OCI-LY7 (cell line): Measurements from ENCODE around the gene CLCN5. TPM values are rescaled to one million over a fixed set of nuclear protein-coding genes. Genes with fewer than 3 reads are reported as not detected.

Experiments
- BruUV-seq: library from RNA; stranded (reverse); fragments of 400-500 nt; replicated peaks from 2 replicates; lab custom pipeline; 2021; lab: Mats Ljungman, UMichigan
- CTCF ChIA-PET: fragments of 300-600 bp; sonication (Branson Sonifier 250); formaldehyde crosslinking; loops from one replicate; lab custom pipeline; 2022; ENCODE audit warnings: antibody characterized with exemption; ENCODE audit not compliant: unreplicated experiment; lab: Charles Lee
- POLR2A ChIA-PET: fragments of 300-600 bp; sonication (Branson Sonifier 250); formaldehyde crosslinking; loops from one replicate; lab custom pipeline; 2022; ENCODE audit warnings: antibody characterized with exemption; lab: Charles Lee
- DNase-seq: peaks from one replicate; pipeline ENCODE4 v3.0.0-alpha.2; 2015; ENCODE audit warnings: low spot score
- H2AFZ ChIP-seq: fragments of 200-600 bp; sonication (generic), shearing (Covaris generic); 2 replicates; pipeline ENCODE4 v1.6.1; 2014; ENCODE audit warnings: mild to moderate bottlenecking, antibody characterized with exemption, low read length, moderate library complexity
- H3K27ac ChIP-seq: fragments of 200-600 bp; sonication (generic); 2 replicates; pipeline ENCODE4 v1.5.1; 2014; ENCODE audit warnings: mixed run types, low read depth, mild to moderate bottlenecking, moderate library complexity, low read length, inconsistent platforms; ENCODE audit not compliant: poor library complexity, severe bottlenecking
- H3K36me3 ChIP-seq: fragments of 200-600 bp; sonication (generic); 2 replicates; pipeline ENCODE4 v1.6.1; 2014; ENCODE audit warnings: mild to moderate bottlenecking, antibody characterized with exemption, low read length, moderate library complexity, mixed read lengths; ENCODE audit not compliant: insufficient read depth
- H3K4me1 ChIP-seq: fragments of 200-600 bp; sonication (generic); 2 replicates; pipeline ENCODE4 v1.5.1; 2014; ENCODE audit warnings: mild to moderate bottlenecking, low read length; ENCODE audit not compliant: insufficient read depth, poor library complexity, severe bottlenecking
- H3K4me2 ChIP-seq: fragments of 200-600 bp; sonication (generic); 2 replicates; pipeline ENCODE4 v1.6.1; 2014; ENCODE audit warnings: mild to moderate bottlenecking, low read length
- H3K4me3 ChIP-seq: fragments of 200-600 bp; sonication (generic); 2 replicates; pipeline ENCODE4 v1.5.1; 2014; ENCODE audit warnings: mild to moderate bottlenecking, low read depth, low read length; ENCODE audit not compliant: poor library complexity, severe bottlenecking
- H3K79me2 ChIP-seq: fragments of 200-600 bp; sonication (generic); 2 replicates; pipeline ENCODE4 v1.6.1; 2016; ENCODE audit warnings: low read depth, mild to moderate bottlenecking, low read length, moderate library complexity, mixed read lengths; ENCODE audit not compliant: insufficient read depth
- H3K9me2 ChIP-seq: fragments of 200-600 bp; sonication (generic); 2 replicates; pipeline ENCODE4 v1.6.1; 2016; ENCODE audit warnings: mild to moderate bottlenecking, low read length, mixed read lengths; ENCODE audit not compliant: insufficient read depth
- H3K9me3 ChIP-seq: fragments of 200-600 bp; sonication (generic); 2 replicates; pipeline ENCODE4 v1.6.1; 2014; ENCODE audit warnings: mild to moderate bottlenecking, mixed run types, low read length, mixed read lengths
- H4K20me1 ChIP-seq: fragments of 200-600 bp; sonication (generic); 2 replicates; pipeline ENCODE4 v1.6.1; 2014; ENCODE audit warnings: mild to moderate bottlenecking, antibody characterized with exemption, low read length, moderate library complexity, mixed read lengths; ENCODE audit not compliant: insufficient read depth
- EZH2phosphoT487 ChIP-seq: fragments of 200-600 bp; sonication (generic); IDR thresholded peaks from 2 replicates; pipeline ENCODE4 v1.6.1; 2018; ENCODE audit warnings: low read depth, borderline replicate concordance, mild to moderate bottlenecking, mixed run types, antibody characterized with exemption, low read length, moderate library complexity, mixed read lengths
- intact Hi-C: fragments of 100-400 bp; cut with micrococcal nuclease; formaldehyde crosslinking; loops from one replicate; pipeline ENCODE4 v1.10.0; 2022; ENCODE audit not compliant: unreplicated experiment
- total RNA-seq, 2 experiments: library from RNA; depleted of rRNA in 1 of 2; stranded (reverse); fragments of >200 nt in 1 of 2; shearing (Covaris generic) in 1 of 2; gene quantifications; 2 replicates each; pipeline ENCODE4 v1.2.3, GENCODE V29; 2014 to 2022
- TF ChIP-seq, protein P1 (sequence below): fragments of 200-600 bp; sonication (generic); conservative IDR thresholded peaks from 2 replicates; pipeline ENCODE4 v1.5.1; 2014; ENCODE audit warnings: mild to moderate bottlenecking, antibody characterized with exemption, low read length, moderate library complexity, mixed read lengths

Gene CLCN5
- total RNA-seq, 2 experiments from 2014 or later: 4.1 to 5.3 TPM

- Histone ChIP-seq H3K36me3 (no peaks in the 10 kb centered on the region), H3K9me2 (no peaks in the 10 kb centered on the region), H3K4me3 (no peak overlapping the region), H3K27ac (no peak overlapping the region), H3K79me2 (no peaks in the 10 kb centered on the region), H2AFZ (no peak overlapping the region), H3K4me2 (no peak overlapping the region), H3K9me3 (no peaks in the 10 kb centered on the region), H4K20me1 (no peaks in the 10 kb centered on the region), H3K4me1 (no peaks in the 10 kb centered on the region)
- ChIA-PET CTCF (no interaction called here), POLR2A (interaction anchor here (0.7 to 1.7 kb wide), 2 partner anchors 11 to 25 kb away, joined by 3 to 5 read pairs; no protein-coding TSS in a partner anchor)
- intact Hi-C loops: no loop called here
- TF ChIP-seq, protein P1, sequence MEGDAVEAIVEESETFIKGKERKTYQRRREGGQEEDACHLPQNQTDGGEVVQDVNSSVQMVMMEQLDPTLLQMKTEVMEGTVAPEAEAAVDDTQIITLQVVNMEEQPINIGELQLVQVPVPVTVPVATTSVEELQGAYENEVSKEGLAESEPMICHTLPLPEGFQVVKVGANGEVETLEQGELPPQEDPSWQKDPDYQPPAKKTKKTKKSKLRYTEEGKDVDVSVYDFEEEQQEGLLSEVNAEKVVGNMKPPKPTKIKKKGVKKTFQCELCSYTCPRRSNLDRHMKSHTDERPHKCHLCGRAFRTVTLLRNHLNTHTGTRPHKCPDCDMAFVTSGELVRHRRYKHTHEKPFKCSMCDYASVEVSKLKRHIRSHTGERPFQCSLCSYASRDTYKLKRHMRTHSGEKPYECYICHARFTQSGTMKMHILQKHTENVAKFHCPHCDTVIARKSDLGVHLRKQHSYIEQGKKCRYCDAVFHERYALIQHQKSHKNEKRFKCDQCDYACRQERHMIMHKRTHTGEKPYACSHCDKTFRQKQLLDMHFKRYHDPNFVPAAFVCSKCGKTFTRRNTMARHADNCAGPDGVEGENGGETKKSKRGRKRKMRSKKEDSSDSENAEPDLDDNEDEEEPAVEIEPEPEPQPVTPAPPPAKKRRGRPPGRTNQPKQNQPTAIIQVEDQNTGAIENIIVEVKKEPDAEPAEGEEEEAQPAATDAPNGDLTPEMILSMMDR: no peak
- TF ChIP-seq EZH2phosphoT487: no peak
- BruUV-seq: no TSS peak
- DNase-seq: no peak
Observed at GRCh38 chrX:49951524-49952193, 29.3 kb downstream of the CLCN5 start.

DNA sequence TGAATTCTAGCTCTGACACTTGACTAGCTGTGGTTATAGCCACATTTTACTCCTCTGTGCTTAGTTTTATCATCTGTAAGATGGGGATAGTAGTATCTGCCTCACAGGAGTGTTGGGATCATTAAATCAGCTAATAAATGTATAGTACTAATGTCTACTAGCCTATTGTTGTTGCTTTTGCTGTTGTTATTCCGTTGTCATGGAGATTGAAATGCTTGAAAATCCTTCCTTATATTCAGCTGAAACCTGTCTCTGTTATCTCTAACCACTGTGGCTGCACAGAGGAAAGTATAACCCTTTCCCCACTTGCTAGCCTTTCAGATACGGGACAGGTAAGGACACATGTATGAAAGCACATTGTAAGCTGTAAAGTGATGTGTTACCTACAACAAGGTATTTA is 33.9 kb downstream of the CLCN5 start:
- no peaks in the 10 kb centered on the region for H3K9me3 ChIP-seq
- no peak for DNase-seq
- TF ChIP-seq, protein P1: no peak
- no peak for TF ChIP-seq EZH2phosphoT487
- H2AFZ ChIP-seq: no peak overlapping the region
- BruUV-seq: no TSS peak
- H3K4me1 ChIP-seq: no peaks in the 10 kb centered on the region
- ChIA-PET CTCF (no interaction called here), POLR2A (interaction anchor here (0.6 to 0.7 kb wide), 2 partner anchors 15 to 52 kb away, joined by 3 read pairs; no protein-coding TSS in a partner anchor)
- H3K4me2 ChIP-seq: no peak overlapping the region
- no peaks in the 10 kb centered on the region for H4K20me1 ChIP-seq
- intact Hi-C loops: no loop called here
- H3K79me2 ChIP-seq: no peaks in the 10 kb centered on the region
- H3K4me3 ChIP-seq: no peak overlapping the region
- H3K9me2 ChIP-seq: no peaks in the 10 kb centered on the region
- no peaks in the 10 kb centered on the region for H3K36me3 ChIP-seq
- no peak overlapping the region for H3K27ac ChIP-seq
